Aorta (tissue), 5 donors: ENCODE results near the gene PXDC1. TPM values are rescaled to one million over a fixed set of nuclear protein-coding genes. Genes with fewer than 3 reads are reported as not detected.

Experiments used
- ATAC-seq: fragments of 200-7000 bp; cut with Tn5 transposase; one replicate; pipeline ENCODE4 v1.9.1; 2022; ENCODE audit warnings: moderate library complexity; ENCODE audit not compliant: low FRiP score
- DNase-seq, 2 donors: peaks; one replicate each; pipeline ENCODE4 v3.0.0-alpha.2; 2020
- H3K27ac ChIP-seq, 2 donors: one replicate each; pipeline ENCODE4 v1.5.1; 2013; ENCODE audit warnings: low read length in 2 of 2, mild to moderate bottlenecking in 2 of 2, moderate library complexity in 2 of 2, control low read depth in 1 of 2, inconsistent platforms in 1 of 2, low read depth in 1 of 2
- H3K27me3 ChIP-seq, 2 donors: one replicate each; pipeline ENCODE4 v1.6.1; 2013; ENCODE audit warnings: control low read depth in 1 of 2, low read length in 1 of 2, mild to moderate bottlenecking in 1 of 2, moderate library complexity in 1 of 2; ENCODE audit not compliant: insufficient read depth in 2 of 2, control insufficient read depth in 1 of 2
- H3K36me3 ChIP-seq, 2 donors: one replicate each; pipeline ENCODE4 v1.6.1; 2013; ENCODE audit warnings: control low read depth in 1 of 2, low read length in 1 of 2, mild to moderate bottlenecking in 1 of 2; ENCODE audit not compliant: insufficient read depth in 2 of 2, control insufficient read depth in 1 of 2
- H3K4me1 ChIP-seq, 2 donors: one replicate each; pipeline ENCODE4 v1.6.1; 2013; ENCODE audit warnings: low read length in 2 of 2, control low read depth in 1 of 2, mild to moderate bottlenecking in 1 of 2, moderate library complexity in 1 of 2; ENCODE audit not compliant: insufficient read depth in 2 of 2, control insufficient read depth in 1 of 2
- H3K4me3 ChIP-seq, 2 donors: one replicate each; pipeline ENCODE4 v1.5.1; 2013; ENCODE audit warnings: low read length in 2 of 2, control low read depth in 1 of 2, mild to moderate bottlenecking in 1 of 2
- H3K9me3 ChIP-seq: one replicate; pipeline ENCODE4 v1.6.1; 2013; ENCODE audit warnings: mild to moderate bottlenecking, low read length; ENCODE audit not compliant: control insufficient read depth
- WGBS, 2 donors: extraction: QIAGEN DNeasy Blood & Tissue Kit; methylation state at CpG; one replicate each; pipeline ENCODE4 v1.1.7; 2013; 5-methylcytosine and 5-hydroxymethylcytosine counted together
- intact Hi-C, 2 donors: fragments of 100-400 bp; cut with DNase I; formaldehyde crosslinking; loops; one replicate each; pipeline versions ENCODE4 v1.14.2 to v1.15.0; 2022
- polyA plus RNA-seq, 2 donors: library from polyadenylated mRNA; stranded (reverse); fragments of 200-250 nt; gene quantifications; one replicate each; pipeline ENCODE4 v1.2.3, GENCODE V29; 2013
- total RNA-seq, 2 donors: library from RNA; stranded (reverse); fragmentation: NEBNext Ultra II Directional; extraction: Animal tissue kit (Norgen Biotek cat#: 25700); gene quantifications; one replicate each; pipeline ENCODE4 v1.2.1, GENCODE V29; 2021
- donor health status: healthy with polysubstance abuse.
- donor health status: Bipolar disorder and iron deficiency.
- donor health status: DM: no; HTN: no; CAD: no.
- donor health status: DM: no; HTN: no; CAD: no.
- donor health status: DM: yes; HTN: yes; CAD: no.

Gene PXDC1
- total and polyA plus RNA-seq, 4 donors = 110 to 222 (median 141) TPM

- Histone ChIP-seq H3K4me3 (no peak overlapping the region), H3K4me1 (peaks cover 0 to 3% of the 10 kb centered on the region in 2 donors), H3K27me3 (no peaks in the 10 kb centered on the region), H3K27ac (peak overlapping the region; percentile 30 to 70), H3K36me3 (peaks cover 0 to 19% of the 10 kb centered on the region in 2 donors), H3K9me3 (no peaks in the 10 kb centered on the region)
- intact Hi-C loops = loop anchor here in 1 of 2 donors (10.0 kb wide), 1 partner anchor 272 kb away; the partner anchor contains the start of gene SLC22A23
- ATAC-seq = no peak
- peak in 1 of 2 donors; percentile 37 for DNase-seq
- 36 to 37% methylated on average over 13 of the region's 13 CpGs for WGBS, 2 donors
Observed at GRCh38 chr6:3726421-3726820, 25.1 kb downstream of the PXDC1 start.

- ATAC-seq (peak; percentile 21), DNase-seq (peak in 1 of 2 donors; percentile 43)
- no peak overlapping the region for H3K4me3 ChIP-seq
- no peaks in the 10 kb centered on the region for H3K9me3 ChIP-seq
- H3K4me1 ChIP-seq = peaks cover 0 to 3% of the 10 kb centered on the region in 2 donors
- peak overlapping the region; percentile 11 to 70 for H3K27ac ChIP-seq
- 42 to 48% methylated on average over 33 of the region's 33 CpGs for WGBS, 2 donors
- H3K27me3 ChIP-seq = no peaks in the 10 kb centered on the region
- intact Hi-C loops = loop anchor here in 1 of 2 donors (10.0 kb wide), 1 partner anchor 271 kb away; the partner anchor contains the start of gene SLC22A23
- peaks cover 0 to 17% of the 10 kb centered on the region in 2 donors for H3K36me3 ChIP-seq
Observed at GRCh38 chr6:3725145-3726047, 26.1 kb downstream of the PXDC1 start.

GRCh38 chr6:3724451-3725144 lies 26.9 kb downstream of the PXDC1 start:
- Histone ChIP-seq H3K36me3 (peaks cover 0 to 17% of the 10 kb centered on the region in 2 donors), H3K4me3 (no peak overlapping the region), H3K4me1 (peaks cover 0 to 3% of the 10 kb centered on the region in 2 donors), H3K27me3 (no peaks in the 10 kb centered on the region), H3K27ac (peak overlapping the region in 1 of 2 donors; percentile 70), H3K9me3 (no peaks in the 10 kb centered on the region)
- WGBS, 2 donors = 19 to 26% methylated on average over 22 of the region's 22 CpGs
- intact Hi-C loops = loop anchor here in 1 of 2 donors (10.0 kb wide), 1 partner anchor 270 kb away; the partner anchor contains the start of gene SLC22A23
- DNase-seq (peak; percentile 77 to 90), ATAC-seq (peak; percentile 39)

- H3K4me3 ChIP-seq = no peak overlapping the region
- ATAC-seq (no peak), DNase-seq (no peak)
- H3K27me3 ChIP-seq = no peaks in the 10 kb centered on the region
- H3K4me1 ChIP-seq = peaks cover 0 to 3% of the 10 kb centered on the region in 2 donors
- H3K36me3 ChIP-seq = peaks cover 0 to 17% of the 10 kb centered on the region in 2 donors
- no peaks in the 10 kb centered on the region for H3K9me3 ChIP-seq
- 58 to 60% methylated on average over 18 of the region's 18 CpGs for WGBS, 2 donors
- intact Hi-C loops = loop anchor here in 1 of 2 donors (10.0 kb wide), 1 partner anchor 269 kb away; the partner anchor contains the start of gene SLC22A23
- H3K27ac ChIP-seq = peak overlapping the region in 1 of 2 donors; percentile 2
Observed at GRCh38 chr6:3723966-3724365, 27.5 kb downstream of the PXDC1 start.

GRCh38 chr6:3723251-3723650 lies 28.3 kb downstream of the PXDC1 start:
- H3K36me3 ChIP-seq = peaks cover 0 to 17% of the 10 kb centered on the region in 2 donors
- H3K4me3 ChIP-seq = no peak overlapping the region
- H3K27ac ChIP-seq = no peak overlapping the region
- DNase-seq (no peak), ATAC-seq (no peak)
- no peaks in the 10 kb centered on the region for H3K9me3 ChIP-seq
- 73% methylated on average over 8 of the region's 8 CpGs for WGBS, 2 donors
- no peaks in the 10 kb centered on the region for H3K27me3 ChIP-seq
- intact Hi-C loops = loop anchor here in 1 of 2 donors (10.0 kb wide), 1 partner anchor 268 kb away; the partner anchor contains the start of gene SLC22A23
- H3K4me1 ChIP-seq = peaks cover 0 to 3% of the 10 kb centered on the region in 2 donors

GRCh38 chr6:3722785-3723184 lies 28.7 kb downstream of the PXDC1 start:
- whole genome bisulfite sequencing, 2 donors = 36 to 49% methylated on average over 9 of the region's 9 CpGs
- H3K4me1 ChIP-seq = peaks cover 0 to 3% of the 10 kb centered on the region in 2 donors
- no peak for DNase-seq
- no peaks in the 10 kb centered on the region for H3K27me3 ChIP-seq
- no peak overlapping the region for H3K4me3 ChIP-seq
- H3K27ac ChIP-seq = peak overlapping the region in 1 of 2 donors; percentile 31
- H3K36me3 ChIP-seq = peaks cover 0 to 16% of the 10 kb centered on the region in 2 donors
- H3K9me3 ChIP-seq = no peaks in the 10 kb centered on the region
- ATAC-seq = no peak
- intact Hi-C loops = loop anchor here in 1 of 2 donors (10.0 kb wide), 1 partner anchor 268 kb away; the partner anchor contains the start of gene SLC22A23

GRCh38 chr6:3721810-3722621 lies 29.5 kb downstream of the PXDC1 start:
- no peak for DNase-seq
- WGBS, 2 donors = 46 to 50% methylated on average over 11 of the region's 11 CpGs
- Histone ChIP-seq H3K27ac (no peak overlapping the region), H3K9me3 (no peaks in the 10 kb centered on the region), H3K27me3 (no peaks in the 10 kb centered on the region), H3K36me3 (peaks cover 0 to 13% of the 10 kb centered on the region in 2 donors), H3K4me1 (peaks cover 0 to 3% of the 10 kb centered on the region in 2 donors), H3K4me3 (no peak overlapping the region)
- ATAC-seq = no peak
- intact Hi-C loops = loop anchor here in 1 of 2 donors (10.0 kb wide), 1 partner anchor 267 kb away; the partner anchor contains the start of gene SLC22A23
